ENCODE measurements around the gene DDB1.

DNA sequence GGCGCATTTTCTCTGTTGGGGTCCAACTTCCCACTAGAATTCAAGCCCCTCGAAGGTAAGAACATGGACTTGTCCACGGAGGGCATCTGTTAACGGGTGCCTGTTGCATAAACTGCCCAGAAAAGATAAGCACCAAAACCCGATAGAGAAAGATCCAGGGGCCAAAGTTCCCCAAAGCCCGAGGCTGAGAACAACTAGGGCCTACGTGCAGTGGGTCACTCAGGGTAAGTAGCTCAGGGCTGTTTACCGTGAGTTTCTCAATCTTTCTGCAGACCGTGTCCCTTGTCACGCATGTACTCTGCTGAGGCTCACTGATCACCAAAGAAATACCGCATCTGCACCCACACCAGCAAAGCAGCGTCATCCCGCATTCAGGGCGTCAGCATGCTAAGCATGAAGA is 67.5 kb downstream of the DDB1 start:
- TF ChIP-seq CTCF (IDR thresholded peaks at IDR 0.05; ENCODE audit: low read depth, low read length) = no peak
- no peak for TF ChIP-seq MAX (IDR thresholded peaks at IDR 0.05; ENCODE audit: low read depth, low read length)
- TF ChIP-seq POLR2A (IDR thresholded peaks at IDR 0.05; ENCODE audit: extremely low read depth, insufficient read length) = no peak
- no peak for TF ChIP-seq MYC (IDR thresholded peaks at IDR 0.05; ENCODE audit: low read depth, low read length)

Data from NB4 (cell line).